HEK293T (cell line): ENCODE measurements around the gene NKAPD1.

Experiments
- ARNT ChIP-seq: fragments of 450-650 bp; IDR thresholded peaks from 2 replicates; pipeline ENCODE4 v1.6.1; 2017; ENCODE audit warnings: mild to moderate bottlenecking
- BHLHE40 ChIP-seq: fragments of 450-650 bp; IDR thresholded peaks from 2 replicates; pipeline ENCODE4 v1.6.1; 2016; ENCODE audit warnings: mild to moderate bottlenecking, moderate library complexity, borderline replicate concordance
- CTBP1 ChIP-seq: fragments of 450-650 bp; IDR thresholded peaks from 2 replicates; pipeline ENCODE4 v1.6.1; 2016; ENCODE audit warnings: borderline replicate concordance
- ELF4 ChIP-seq: fragments of 450-650 bp; IDR thresholded peaks from 2 replicates; pipeline ENCODE4 v1.6.1; 2017; ENCODE audit warnings: antibody characterized with exemption
- FOXA1 ChIP-seq: fragments of 450-650 bp; IDR thresholded peaks from 2 replicates; pipeline ENCODE4 v1.6.1; 2016; ENCODE audit warnings: mild to moderate bottlenecking
- FOXK2 ChIP-seq: fragments of 450-650 bp; IDR thresholded peaks from 2 replicates; pipeline ENCODE4 v1.6.1; 2016; ENCODE audit warnings: mild to moderate bottlenecking
- FOXM1 ChIP-seq: fragments of 450-650 bp; IDR thresholded peaks from 2 replicates; pipeline ENCODE4 v1.6.1; 2017; ENCODE audit warnings: mild to moderate bottlenecking, borderline replicate concordance
- L3MBTL2 ChIP-seq: fragments of 450-650 bp; conservative IDR thresholded peaks from 2 replicates; pipeline ENCODE4 v1.6.1; 2016; ENCODE audit warnings: mild to moderate bottlenecking
- NFRKB ChIP-seq: fragments of 450-650 bp; IDR thresholded peaks from 2 replicates; pipeline ENCODE4 v1.6.1; 2016; ENCODE audit warnings: mild to moderate bottlenecking, moderate library complexity
- SP1 ChIP-seq: fragments of 450-650 bp; IDR thresholded peaks from 2 replicates; pipeline ENCODE4 v1.6.1; 2017
- SUZ12 ChIP-seq: fragments of 450-650 bp; IDR thresholded peaks from 2 replicates; pipeline ENCODE4 v1.6.1; 2016; ENCODE audit warnings: mild to moderate bottlenecking
- TARDBP ChIP-seq: fragments of 450-650 bp; IDR thresholded peaks from 2 replicates; pipeline ENCODE4 v1.6.1; 2016
- ZNF384 ChIP-seq: fragments of 450-650 bp; IDR thresholded peaks from 2 replicates; pipeline ENCODE4 v1.6.1; 2016
- TF ChIP-seq, protein P1 (sequence below): fragments of 450-650 bp; IDR thresholded peaks from 2 replicates; pipeline ENCODE4 v1.6.1; 2016

DNA sequence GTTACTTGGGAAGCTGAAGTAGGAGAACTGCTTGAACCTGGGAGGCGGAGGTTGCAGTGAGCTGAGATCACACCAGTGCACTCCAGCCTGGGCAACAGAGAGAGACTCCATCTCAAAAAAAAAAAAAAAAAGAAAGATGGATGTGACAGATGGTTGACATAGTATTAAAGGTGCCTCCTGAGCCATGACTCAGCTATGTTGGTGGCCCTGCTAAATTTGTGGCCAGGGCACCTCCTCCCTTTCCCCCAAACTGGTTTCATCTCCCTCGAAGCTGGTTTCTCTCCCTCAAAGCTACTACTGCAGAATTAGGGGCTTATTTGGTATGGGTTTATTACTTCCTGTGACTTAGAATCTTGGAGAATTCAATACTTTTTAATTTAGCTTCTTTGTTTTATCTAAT is 44.1 kb downstream of the NKAPD1 start:
- no peak for TF ChIP-seq ZNF384
- no peak for TF ChIP-seq BHLHE40
- TF ChIP-seq SUZ12, result no peak
- no peak for TF ChIP-seq NFRKB
- no peak for TF ChIP-seq TARDBP
- TF ChIP-seq ARNT, result no peak
- TF ChIP-seq FOXA1, result no peak
- no peak for TF ChIP-seq FOXM1
- TF ChIP-seq CTBP1, result no peak
- TF ChIP-seq SP1, result no peak
- no peak for TF ChIP-seq ELF4
- no peak for TF ChIP-seq FOXK2
- TF ChIP-seq, protein P1, sequence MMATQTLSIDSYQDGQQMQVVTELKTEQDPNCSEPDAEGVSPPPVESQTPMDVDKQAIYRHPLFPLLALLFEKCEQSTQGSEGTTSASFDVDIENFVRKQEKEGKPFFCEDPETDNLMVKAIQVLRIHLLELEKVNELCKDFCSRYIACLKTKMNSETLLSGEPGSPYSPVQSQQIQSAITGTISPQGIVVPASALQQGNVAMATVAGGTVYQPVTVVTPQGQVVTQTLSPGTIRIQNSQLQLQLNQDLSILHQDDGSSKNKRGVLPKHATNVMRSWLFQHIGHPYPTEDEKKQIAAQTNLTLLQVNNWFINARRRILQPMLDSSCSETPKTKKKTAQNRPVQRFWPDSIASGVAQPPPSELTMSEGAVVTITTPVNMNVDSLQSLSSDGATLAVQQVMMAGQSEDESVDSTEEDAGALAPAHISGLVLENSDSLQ, result no peak
- no peak for TF ChIP-seq L3MBTL2
